Suppressor macrophage treated with lipopolysaccharide for 4 hours (primary cell): ENCODE data around the gene NDUFB2.
A peak's percentile ranks its signal among the peaks of the same experiment; 100 is the strongest.
"Not testable (repeated sequence)": the region's sequence is repeated elsewhere in the genome, so short reads cannot be mapped to it uniquely, and the experiment has no call there.

ENCODE experiments used
- DNase-seq: peaks from one replicate; pipeline ENCODE4 v3.0.0-alpha.2; 2020

Gene NDUFB2

DNA sequence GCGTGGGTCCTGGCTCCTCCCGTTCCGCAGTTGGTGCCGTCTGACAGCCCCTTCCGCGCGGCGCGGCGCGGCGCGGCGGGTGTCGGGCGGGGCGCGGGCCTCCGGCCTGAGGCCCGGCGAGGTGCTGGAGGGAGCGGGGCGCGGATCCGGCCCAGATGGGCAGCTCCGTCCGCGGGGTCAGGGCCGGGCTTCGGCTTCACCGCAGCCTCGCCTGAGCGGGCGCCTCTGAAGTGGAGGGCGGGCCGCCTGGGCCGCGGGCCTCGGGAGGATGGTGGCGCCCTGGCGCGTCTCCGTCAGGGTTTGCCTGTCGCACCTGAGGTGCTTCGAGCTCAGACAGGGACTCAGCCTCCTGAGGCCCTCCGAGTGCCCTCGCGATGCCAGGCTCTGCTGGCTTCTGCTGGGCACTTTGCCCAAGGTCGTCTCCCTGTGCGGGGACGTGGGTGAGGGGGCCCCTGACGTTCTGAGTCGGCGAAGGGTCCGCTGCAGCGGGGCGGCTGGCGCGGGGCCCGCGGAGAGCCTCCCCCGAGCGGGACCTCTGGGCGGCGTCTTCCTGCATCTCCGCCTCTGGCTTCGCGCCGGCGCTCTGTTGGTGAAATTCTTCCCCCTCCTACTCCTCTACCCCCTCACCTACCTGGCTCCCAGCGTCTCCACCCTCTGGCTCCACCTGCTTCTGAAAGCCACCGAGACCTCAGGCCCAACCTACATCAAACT is 23.3 kb upstream of the NDUFB2 start:
- DNase-seq: peak; percentile 41

DNA sequence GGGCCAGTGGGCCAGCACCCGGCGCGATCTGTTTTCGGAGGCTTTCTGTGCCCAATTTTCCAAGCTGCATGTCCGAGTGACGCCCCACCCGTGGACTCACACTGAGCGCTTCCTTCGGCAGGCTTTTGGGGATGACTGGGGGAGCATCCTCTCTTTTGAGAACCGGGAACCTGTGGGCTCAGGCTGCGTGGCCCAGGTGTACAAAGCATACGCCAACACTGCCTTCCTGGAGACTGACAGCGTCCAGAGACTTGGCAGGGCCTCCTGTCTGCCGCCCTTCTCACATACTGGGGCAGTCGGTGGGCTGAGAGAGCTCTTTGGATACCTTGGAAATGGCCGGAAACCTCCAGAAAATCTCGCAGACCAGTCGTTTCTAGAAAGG is 22.7 kb upstream of the NDUFB2 start:
- no peak for DNase-seq

DNA sequence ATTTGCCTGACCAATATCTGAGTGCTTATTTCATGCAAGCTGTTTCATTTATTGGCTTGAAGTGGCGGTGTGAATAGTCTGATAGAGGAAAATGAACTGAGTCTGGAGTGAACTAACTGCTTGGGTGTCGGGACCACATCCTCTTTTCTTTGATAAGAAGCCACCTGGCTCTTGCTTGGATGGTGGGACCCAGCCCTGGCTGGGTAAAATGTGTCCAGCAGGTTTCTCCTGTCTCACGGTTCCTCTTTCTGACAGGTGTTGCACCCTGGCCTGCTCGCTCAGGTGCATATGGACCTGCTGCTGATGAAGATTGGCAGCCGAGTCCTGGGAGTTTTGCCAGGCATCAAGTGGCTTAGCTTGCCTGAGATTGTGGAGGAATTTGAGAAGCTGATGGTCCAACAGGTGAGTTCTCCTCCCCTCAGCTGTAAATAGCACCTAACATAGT is 22.1 kb upstream of the NDUFB2 start:
- no peak for DNase-seq

DNA sequence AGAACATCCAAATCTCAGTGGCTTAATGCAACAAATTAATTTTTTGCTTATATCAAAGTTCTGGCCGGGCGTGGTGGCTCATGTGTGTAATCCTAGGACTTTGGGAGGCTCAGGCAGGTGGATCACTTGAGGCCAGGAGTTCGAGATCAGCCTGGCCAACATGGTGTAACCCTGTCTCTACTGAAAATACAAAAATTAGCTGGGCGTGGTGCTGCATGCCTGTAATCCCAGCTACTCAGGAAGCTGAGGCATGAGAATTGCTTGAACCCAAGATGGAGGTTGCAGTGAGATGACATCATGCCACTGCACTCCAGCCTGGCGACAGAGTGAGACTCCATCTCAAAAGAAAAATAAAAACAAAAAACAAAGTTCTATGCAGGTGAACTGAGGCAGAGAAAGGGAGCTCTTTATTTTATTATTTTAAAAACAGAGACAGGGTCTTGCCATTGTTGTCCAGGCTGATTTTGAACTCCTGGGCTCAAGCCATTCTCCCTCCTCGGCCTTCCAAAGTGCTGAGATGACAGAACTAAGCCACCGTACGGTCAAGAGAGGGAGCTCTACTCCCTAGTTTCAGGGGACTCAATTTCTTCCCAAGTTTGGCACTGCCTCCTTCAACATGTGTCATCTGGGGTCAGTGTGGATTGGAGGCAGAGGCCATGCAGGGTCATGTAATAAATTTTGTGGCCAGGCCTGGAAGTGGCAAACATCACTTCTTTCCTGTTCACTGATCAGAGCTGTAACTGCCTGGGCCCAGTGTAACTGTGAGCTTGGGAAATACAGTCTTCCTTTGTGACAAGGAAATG is 21.4 kb upstream of the NDUFB2 start:
- DNase-seq: peak; percentile 71

DNA sequence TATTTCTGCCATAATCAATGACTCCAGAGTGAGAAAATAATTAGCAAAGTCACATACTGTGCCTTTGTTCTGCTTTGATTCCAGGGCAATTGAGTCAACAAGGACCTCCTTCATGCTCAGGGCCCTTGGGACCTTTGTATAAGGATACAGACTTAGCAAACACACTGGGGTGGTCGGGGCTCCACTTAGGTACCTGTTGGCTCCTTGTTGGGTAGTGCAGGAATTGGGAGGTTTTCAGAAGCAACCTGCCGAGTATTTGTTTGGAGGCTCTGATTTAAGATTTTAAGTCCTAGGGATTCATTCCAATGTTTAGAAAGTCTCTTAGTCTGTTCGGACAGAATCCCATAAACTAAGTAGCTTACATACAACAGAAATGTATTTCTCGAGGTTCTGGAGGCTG is 20.8 kb upstream of the NDUFB2 start:
- no peak for DNase-seq

DNA sequence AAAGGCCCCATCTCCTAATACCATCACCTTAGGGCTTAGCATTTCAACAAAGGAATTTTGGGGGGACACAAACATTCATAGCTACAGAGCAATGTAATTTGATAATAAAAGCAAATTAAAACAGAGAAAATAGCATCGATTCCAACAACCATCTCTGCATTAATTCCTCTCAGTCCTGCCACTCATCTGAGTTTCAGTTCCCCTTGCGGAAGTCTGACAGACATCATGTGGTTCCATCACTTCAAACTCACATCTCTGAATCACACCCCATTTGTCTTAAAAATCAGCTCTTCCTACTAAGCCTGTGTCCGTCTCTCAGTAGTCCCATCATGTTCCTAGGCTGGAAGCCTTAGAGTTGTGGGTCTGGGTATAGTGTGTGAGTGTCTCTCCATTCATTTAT is 20.2 kb upstream of the NDUFB2 start:
- DNase-seq: peak; percentile 83

DNA sequence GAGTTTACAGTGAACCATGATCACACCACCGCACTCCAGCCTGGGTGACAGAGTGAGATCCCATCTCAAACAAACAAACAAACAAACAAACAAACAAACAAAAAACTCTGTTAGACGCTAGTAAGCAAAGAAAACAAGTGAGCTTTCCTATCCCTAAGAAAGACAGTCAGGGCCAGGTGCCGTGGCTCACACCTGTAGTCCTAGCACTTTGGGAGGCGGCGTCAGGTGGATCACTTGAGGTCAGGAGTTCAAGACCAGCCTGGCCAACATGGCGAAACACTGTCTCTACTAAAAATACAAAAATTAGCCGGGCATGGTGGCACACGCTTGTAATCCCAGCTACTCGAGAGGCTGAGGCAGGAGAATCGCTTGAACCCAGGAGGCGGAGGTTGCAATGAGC is 19.6 kb upstream of the NDUFB2 start:
- DNase-seq: not testable (repeated sequence)

DNA sequence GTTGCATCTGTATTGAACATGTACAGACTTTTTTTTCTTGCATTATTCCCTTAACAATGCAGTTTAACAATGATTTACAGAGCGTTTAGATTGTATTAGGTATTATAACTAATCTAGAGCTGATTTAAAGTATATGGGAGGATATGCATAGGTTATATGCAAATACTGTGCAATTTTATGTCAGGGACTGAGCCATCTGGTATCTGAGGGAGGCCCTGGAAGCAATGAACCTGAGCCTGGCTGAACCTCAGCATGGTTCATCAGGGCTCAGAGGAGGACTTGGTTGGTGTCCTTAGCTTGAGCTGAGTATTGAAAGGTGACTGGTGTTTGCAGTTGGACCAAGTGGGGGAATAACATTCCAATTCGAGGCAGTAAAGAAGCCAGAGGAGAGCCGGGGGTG is 19.0 kb upstream of the NDUFB2 start:
- DNase-seq: no peak

DNA sequence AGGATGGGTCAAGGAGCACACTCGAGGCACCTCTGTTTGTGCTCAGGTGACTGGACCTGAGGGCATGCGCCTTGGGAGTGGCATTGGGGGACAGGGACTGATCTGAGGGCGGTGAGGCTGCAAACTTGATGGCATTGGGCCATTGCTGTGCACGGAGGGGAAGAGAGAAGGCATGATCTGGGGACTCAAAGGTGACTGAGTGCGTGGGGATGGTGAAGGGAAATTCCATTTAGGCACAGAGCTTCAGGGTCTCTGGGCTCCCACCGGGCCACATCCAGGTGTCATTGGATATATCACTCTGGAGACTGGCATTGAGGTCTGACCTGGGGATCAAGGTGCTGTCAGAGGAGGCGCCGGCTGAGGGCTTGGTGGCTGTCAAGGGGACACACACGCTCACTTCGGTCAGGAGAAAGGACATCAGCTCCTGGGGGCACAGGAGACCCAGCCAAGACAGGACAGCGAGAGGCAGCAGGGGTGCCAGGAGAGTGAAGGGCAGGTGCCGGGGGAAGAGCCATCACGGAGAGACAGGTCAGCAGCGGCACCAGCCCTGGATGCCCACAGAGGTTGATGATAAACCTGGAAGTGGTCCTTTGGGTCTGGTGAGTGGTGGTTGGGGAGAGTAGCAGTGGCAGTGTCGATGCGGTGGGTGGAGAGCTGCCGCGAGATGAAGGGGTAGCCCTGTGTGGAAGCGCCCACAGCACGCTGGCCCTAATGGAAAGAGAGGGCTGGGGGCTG is 18.3 kb upstream of the NDUFB2 start:
- DNase-seq: no peak

DNA sequence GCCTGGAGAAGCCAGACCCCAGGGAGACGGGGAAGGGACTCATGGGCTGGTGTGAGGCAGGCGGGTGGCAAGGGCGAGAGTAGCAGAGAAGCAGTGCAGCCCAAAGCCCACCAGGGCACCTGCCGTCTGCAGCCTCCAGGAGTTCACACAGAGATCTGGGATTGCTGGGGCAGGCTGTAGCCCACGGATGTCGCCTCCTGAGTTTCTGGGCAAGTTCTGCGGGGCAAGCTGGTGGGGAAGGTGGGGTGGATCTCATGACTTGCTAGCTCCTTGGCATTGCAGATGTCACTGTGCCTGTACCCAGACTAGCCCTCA is 17.7 kb upstream of the NDUFB2 start:
- DNase-seq: no peak

DNA sequence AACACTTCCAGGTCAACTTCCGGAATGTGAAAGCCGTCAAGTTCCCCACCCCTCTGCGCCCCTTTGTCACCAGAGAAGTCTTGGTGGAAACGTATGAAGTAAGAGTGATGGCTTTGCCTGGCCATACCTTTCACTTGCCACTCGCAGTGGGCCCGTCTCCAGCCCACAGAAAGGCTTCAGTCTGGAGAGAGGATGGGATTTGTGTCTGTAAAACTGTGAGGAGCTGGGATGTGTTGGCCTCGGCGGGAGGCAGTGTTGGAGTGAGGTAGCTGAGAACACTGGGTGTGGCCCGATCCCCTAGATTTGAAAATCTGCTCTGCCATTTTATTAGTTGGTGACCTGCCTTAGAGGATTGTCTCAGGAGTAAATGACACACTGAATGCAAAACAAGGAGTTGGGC is 17.3 kb upstream of the NDUFB2 start:
- DNase-seq: no peak

DNA sequence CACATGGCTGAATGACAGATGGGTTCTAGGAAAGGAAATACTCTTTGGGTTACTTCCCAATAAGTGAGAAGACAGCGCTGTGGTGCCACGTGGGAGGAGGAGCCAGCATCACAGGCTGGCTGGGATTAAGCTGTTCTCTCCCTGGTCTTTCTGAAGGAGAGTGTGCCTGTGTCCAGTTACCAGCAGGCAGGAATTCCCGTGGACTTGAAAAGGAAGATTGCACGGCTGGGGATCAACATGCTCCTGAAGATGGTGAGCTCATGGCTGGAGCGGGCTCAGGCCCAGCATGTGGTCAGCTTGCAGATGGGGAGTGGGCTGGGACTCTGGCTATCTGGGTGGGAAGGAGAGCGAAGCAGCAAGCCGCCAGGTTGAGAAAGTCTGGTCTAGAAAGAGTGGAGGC is 15.6 kb upstream of the NDUFB2 start:
- no peak for DNase-seq

DNA sequence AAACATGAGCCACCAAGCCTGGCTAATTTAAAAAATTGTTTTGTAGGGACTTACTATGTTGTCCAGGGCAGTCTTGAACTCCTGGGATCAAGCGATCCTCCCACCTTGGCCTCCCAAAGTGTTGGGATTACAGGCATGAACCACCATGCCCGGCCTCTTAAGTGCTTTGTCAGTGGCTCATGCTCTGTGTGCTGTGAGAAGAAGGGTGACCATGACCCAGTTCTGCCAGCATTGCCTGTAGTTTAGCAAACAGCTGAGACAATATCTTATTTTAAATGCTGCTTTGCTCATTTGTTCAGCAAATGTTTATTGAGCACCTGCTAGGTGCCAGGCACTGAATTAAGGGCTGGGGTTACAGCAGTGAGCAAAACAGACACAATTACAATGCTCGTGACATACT is 14.7 kb upstream of the NDUFB2 start:
- DNase-seq: no peak

DNA sequence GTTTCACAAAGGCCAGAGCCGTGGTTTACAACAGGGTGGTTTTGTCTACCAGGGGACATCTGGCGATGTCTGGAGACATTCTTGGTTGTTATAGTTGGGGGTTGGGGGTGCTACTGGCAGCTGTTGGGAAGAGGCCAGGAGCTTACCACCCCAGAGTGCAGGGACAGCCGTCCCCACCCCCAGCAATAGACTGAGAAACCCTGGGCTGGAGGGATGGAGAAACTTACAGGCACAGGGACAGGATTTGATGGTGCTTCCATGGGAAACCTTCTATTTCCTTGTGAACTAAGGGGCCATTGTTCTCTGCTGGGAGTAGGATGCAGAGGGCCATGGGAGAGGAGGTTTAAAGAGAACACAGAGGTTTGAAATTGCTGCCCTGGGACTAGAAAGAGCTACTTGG is 12.9 kb upstream of the NDUFB2 start:
- no peak for DNase-seq

DNA sequence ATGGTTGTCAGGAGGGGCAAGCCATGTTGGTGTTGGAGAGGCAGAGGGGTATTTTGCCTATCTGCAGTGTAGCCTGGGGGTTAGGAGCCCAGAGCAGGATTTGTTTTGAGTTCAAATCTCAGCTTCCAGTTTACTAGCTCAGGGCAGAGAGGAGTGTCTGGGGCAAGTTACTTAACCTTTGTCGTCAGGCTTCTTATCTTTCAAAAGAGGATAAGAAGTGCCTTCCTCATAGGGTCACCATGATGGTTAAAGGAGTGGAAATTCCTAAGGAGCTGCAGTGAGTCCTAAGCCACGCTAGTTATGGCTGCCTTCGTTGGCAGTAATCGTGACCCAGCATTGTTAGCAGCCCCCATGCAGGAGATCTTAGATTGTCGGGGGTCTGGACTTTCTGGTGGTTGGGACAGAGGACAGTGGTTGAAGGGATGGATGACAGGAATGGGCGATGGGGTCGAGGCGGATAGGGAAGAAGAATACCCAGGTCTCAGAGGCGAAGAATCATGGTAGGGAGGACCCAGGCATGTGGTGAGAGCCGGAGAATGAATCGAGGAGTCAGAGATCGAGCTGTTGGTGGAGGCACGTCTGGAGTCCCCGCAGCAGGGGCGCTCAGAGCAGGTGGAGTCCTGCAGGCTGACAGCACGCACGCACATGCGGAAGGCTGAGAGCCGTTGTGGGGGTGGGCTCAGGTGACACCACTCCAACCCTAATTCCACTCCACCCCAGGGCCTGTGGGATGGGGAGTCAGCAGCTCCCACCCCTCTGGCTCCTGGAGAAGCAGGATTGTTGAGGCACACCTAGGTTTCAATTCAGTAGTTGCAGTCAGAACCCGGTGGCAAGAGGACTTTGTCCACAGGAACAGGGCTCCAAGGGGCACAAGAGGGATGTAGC is 12.2 kb upstream of the NDUFB2 start:
- DNase-seq: no peak

DNA sequence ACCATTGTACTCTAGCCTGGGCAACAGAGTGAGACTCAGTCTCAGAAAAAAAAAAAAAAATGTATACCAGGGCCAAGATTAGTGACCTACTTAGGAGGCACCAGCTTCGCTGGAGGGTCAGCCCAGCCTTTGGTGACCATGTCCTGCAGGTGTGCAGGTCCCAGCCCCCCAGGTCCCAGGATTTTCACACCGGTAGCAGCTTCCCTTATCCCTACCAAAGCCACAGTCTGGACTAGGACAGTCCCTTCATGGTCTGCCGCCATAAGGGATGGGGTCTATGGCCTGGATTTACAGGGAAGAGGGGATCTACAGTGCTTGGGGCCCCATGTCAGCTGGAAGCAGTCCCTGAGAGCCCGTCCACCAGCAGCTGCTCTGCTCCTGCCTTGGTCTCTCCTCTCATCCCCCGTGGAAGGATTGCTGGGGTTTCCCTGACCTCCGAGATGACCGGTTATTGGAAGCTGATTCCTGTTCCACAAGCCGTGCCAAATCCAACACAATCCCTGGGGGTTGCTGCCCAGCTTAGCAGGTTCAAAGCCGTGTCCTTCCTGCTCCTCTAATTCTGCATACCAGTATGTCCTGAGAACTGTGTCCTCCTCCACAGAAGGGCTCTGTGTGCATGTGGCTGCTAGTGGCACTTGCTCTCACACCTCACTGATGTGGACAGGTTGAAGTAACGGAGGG is 11.0 kb upstream of the NDUFB2 start:
- no peak for DNase-seq

DNA sequence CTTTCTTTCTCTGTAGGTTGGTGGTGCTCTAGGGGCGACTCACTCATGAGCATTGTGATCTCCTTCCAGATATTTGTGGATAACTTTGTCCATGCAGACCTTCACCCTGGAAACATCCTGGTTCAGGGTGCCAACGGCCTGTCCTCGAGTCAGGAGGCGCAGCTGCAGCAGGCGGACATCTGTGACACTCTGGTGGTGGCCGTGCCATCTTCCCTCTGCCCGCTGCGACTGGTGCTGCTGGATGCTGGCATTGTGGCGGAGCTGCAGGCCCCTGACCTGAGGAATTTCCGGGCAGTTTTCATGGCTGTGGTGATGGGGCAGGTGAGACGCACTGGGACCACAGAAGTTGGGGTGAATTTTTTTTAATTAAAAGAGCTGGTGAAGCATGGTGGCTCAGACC is 9.6 kb upstream of the NDUFB2 start:
- no peak for DNase-seq

DNA sequence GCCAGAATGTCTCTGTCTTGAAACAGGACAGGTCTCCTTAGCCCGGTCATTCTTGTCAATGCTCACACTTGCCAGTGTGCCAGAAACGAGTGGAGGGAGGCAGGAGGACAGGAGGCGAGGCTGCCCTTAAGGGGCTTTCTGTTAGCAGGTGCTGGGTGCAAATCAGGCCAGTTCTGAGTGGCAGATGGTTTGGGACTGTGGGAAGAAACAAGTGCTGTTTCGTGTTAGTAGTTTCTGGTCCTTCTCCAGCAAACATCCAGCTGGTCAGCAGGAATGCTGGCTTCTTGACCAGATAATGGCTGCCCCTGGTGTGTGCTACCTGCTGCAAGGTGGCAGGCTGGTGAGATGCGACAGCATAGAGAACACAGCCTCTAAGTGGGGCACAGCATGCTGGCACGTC is 8.2 kb upstream of the NDUFB2 start:
- DNase-seq: no peak

DNA sequence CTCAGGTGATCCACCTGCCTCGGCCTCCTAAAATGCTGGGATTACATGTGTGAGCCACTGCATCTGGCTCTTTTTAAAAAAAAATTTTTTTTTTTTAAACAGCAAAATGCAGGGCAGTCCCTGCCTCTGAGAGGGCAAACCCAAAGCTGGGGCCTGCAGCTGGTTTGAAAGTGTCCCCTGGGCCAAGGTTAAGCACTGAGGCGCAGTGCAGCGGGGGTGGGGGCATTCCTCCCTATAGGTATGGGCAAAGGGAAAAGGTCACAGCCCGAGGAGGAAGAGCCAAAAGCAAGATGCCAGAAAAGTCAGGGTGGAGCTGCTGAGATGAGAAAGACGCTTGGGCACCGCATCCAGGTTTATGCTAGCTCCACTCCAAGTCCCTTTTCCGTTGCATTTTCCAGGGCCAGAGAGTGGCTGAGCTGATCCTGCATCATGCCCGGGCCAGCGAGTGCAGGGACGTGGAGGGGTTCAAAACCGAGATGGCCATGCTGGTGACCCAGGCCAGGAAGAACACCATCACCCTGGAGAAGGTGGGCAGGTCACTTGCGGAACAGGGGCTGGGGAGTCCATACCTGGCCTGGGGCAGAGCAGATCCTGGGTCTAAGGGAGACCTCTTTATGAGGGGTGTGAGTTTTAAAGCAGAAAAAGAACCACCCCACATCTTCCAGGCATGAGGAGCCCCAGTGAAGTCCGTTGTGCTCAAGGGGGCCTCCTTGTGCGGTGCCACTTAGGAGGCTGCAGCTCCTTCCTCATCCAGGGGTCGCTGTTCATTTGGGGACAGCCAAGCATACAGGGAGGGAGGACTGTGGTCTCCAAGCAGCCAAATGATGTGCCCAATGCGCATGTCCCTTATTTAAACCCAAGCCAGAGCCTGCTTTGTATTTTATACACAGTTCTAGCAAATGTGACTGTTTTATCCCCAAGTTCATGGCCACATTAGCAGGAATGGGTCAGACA is 7.0 kb upstream of the NDUFB2 start:
- DNase-seq: no peak

DNA sequence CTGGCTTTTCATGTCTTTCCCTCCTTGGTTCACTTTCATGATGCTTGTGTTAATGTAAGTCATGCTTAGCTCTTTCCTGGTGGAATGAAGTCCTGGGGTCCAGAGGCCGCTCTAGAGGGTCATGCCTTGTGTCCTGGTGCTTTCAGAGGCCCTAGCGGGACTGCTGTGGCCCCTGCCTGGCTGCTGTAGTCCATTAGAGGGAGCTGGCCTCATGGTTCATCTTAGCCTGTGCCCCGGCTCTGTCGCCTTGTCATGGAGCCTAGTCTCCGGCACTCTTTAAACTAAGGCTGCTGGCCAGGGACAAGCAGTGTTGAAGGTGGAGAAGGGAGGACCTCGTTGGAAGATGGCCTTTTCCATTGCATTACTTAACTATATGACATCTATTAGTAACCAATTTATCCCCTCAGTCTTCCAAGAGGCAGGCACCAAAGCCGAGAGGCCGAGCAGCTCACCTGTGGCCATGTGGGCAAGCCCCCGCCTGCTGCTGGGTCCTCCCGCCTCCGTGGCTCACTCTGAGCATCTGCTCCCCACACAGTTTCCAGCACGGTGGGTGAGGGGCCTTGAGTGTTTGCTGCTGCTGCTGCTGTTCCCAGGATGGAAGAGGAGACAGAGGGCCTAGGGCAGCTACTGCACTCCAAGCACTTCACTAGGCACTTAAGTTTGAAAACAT is 5.0 kb upstream of the NDUFB2 start:
- DNase-seq: no peak

DNA sequence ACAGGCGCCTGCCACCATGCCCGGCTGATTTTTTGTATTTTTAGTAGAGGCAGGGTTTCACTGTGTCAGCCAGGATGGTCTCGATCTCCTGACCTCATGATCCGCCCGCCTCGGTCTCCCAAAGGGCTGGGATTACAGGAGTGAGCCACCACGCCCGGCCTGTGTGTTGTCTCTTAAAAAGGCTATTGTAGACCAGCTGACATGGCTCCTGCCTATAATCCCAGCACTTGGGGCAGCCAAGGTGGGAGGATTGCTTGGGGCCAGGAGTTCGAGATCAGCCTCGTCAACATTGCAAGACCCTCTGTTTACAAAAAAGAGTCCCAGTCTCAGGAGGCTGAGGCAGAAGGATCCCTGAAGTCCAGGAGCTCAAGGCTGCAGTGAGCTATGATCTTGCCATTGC is 2.7 kb upstream of the NDUFB2 start:
- DNase-seq: not testable (repeated sequence)
